ENCODE data around the gene PXYLP1. TPM values are rescaled to one million over a fixed set of nuclear protein-coding genes. Genes with fewer than 3 reads are reported as not detected.

PXYLP1 gene
- total and polyA plus RNA-seq, 9 of the 15 experiments (the other 6 are each of a cell fraction or from before 2014, with no cell fraction given): 0.80 to 2.9 (median 1.3) TPM

GRCh38 chr3:141268306-141268705 lies 36.7 kb downstream of the PXYLP1 start:
- ChIA-PET POLR2A (no interaction called here), CTCF (ENCODE audit: low intra/inter-chr PET ratio) (interaction anchor here (0.5 kb wide), 1 partner anchor 36 kb away, joined by 3 read pairs; no protein-coding TSS in a partner anchor)
- WGBS (ENCODE audit: insufficient coverage, low coverage, missing lambda C conversion rate): 3% methylated on average over 7 of the region's 7 CpGs
- no peak overlapping the region for H3K4me2 ChIP-seq (ENCODE audit: insufficient read depth, low read length)
- no peak for FAIRE-seq
- in situ Hi-C loops (cut with MboI) (no loop called here), intact Hi-C loops (cut with micrococcal nuclease) (no loop called here)
- no peak for DNase-seq (ENCODE audit: extremely low read depth in 1 of 4, low spot score in 3 of 4)
- H3K79me2 ChIP-seq (ENCODE audit: control insufficient read depth, insufficient read depth, low read length): no peaks in the 10 kb centered on the region
- H2AFZ ChIP-seq (ENCODE audit: low read depth, low read length): no peak overlapping the region
- H3K9me3 ChIP-seq (replicated peaks; ENCODE audit: control insufficient read depth, insufficient read depth, low read depth, low read length): no peaks in the 10 kb centered on the region
- no TSS peak for BruUV-seq (replicated peaks)
- TF ChIP-seq RFX1 (IDR thresholded peaks at IDR 0.05) (peak; percentile 37; the same call in 1 of the 2 replicates), RBM15 (IDR thresholded peaks at IDR 0.05; ENCODE audit: insufficient read depth, low read length) (no peak)
- peaks cover 0 to 3% of the 10 kb centered on the region in 2 experiments; a peak in 1 of 5 replicates for H3K4me1 ChIP-seq (replicated peaks in 1 of 2; ENCODE audit: control insufficient read depth in 2 of 2, insufficient read depth in 2 of 2, low read length in 2 of 2)
- H3K9me1 ChIP-seq (ENCODE audit: control insufficient read depth, insufficient read depth, low read length): no peaks in the 10 kb centered on the region
- H4K20me1 ChIP-seq (replicated peaks; ENCODE audit: control insufficient read depth, insufficient read depth, low read length): no peaks in the 10 kb centered on the region; the same call in 1 of the 2 replicates
- peaks cover 35 to 65% of the 10 kb centered on the region in 2 experiments for H3K27me3 ChIP-seq (ENCODE audit: control insufficient read depth in 2 of 2, insufficient read depth in 2 of 2, low read length in 2 of 2)
- H3K9ac ChIP-seq (ENCODE audit: insufficient read depth in 1 of 2, low read depth in 2 of 2, low read length in 2 of 2): no peak overlapping the region
- ATAC-seq: no peak
- no peak overlapping the region for H3K27ac ChIP-seq (ENCODE audit: extremely low read depth, low read depth, low read length)
- no peaks in the 10 kb centered on the region for H3K36me3 ChIP-seq (ENCODE audit: control insufficient read depth, insufficient read depth, low read length)
- H3K4me3 ChIP-seq: no peak overlapping the region

- DNase-seq (ENCODE audit: extremely low read depth in 1 of 4, low spot score in 3 of 4) (no peak), ATAC-seq (no peak), FAIRE-seq (no peak)
- no peaks in the 10 kb centered on the region for H3K79me2 ChIP-seq (ENCODE audit: control insufficient read depth, insufficient read depth, low read length)
- H3K27ac ChIP-seq (ENCODE audit: extremely low read depth, low read depth, low read length): no peak overlapping the region
- H3K9me3 ChIP-seq (replicated peaks; ENCODE audit: control insufficient read depth, insufficient read depth, low read depth, low read length): no peaks in the 10 kb centered on the region
- BruUV-seq (replicated peaks): no TSS peak
- H3K4me3 ChIP-seq: no peak overlapping the region
- H3K36me3 ChIP-seq (ENCODE audit: control insufficient read depth, insufficient read depth, low read length): no peaks in the 10 kb centered on the region
- peaks cover 33 to 67% of the 10 kb centered on the region in 2 experiments for H3K27me3 ChIP-seq (ENCODE audit: control insufficient read depth in 2 of 2, insufficient read depth in 2 of 2, low read length in 2 of 2)
- no peaks in the 10 kb centered on the region; the same call in 1 of the 2 replicates for H4K20me1 ChIP-seq (replicated peaks; ENCODE audit: control insufficient read depth, insufficient read depth, low read length)
- H3K9ac ChIP-seq (ENCODE audit: insufficient read depth in 1 of 2, low read depth in 2 of 2, low read length in 2 of 2): no peak overlapping the region
- peaks cover 0 to 3% of the 10 kb centered on the region in 2 experiments; a peak in 1 of 5 replicates for H3K4me1 ChIP-seq (replicated peaks in 1 of 2; ENCODE audit: control insufficient read depth in 2 of 2, insufficient read depth in 2 of 2, low read length in 2 of 2)
- no peak for TF ChIP-seq ZNF398 (CRISPR knock-in tag; IDR thresholded peaks at IDR 0.05)
- TF ChIP-seq SMARCE1 (IDR thresholded peaks at IDR 0.05): no peak
- TF ChIP-seq, protein P1, sequence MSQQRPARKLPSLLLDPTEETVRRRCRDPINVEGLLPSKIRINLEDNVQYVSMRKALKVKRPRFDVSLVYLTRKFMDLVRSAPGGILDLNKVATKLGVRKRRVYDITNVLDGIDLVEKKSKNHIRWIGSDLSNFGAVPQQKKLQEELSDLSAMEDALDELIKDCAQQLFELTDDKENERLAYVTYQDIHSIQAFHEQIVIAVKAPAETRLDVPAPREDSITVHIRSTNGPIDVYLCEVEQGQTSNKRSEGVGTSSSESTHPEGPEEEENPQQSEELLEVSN (IDR thresholded peaks at IDR 0.05; ENCODE audit: borderline replicate concordance in 1 of 2, extremely low read depth in 1 of 2, insufficient read depth in 1 of 2, insufficient read length in 1 of 2, low read depth in 1 of 2, low read length in 1 of 2, poor library complexity in 1 of 2, severe bottlenecking in 1 of 2): no peak
- no peak for TF ChIP-seq ZNF695 (CRISPR knock-in tag; IDR thresholded peaks at IDR 0.05)
- TF ChIP-seq ZBTB33 (CRISPR knock-in tag; IDR thresholded peaks at IDR 0.05): no peak
- TF ChIP-seq PPARD (CRISPR knock-in tag; IDR thresholded peaks at IDR 0.05): no peak
- no peak for TF ChIP-seq ZNF23 (CRISPR knock-in tag; IDR thresholded peaks at IDR 0.05)
- no peak for TF ChIP-seq ETV5 (CRISPR knock-in tag; IDR thresholded peaks at IDR 0.05; ENCODE audit: low read depth)
- ChIA-PET CTCF (ENCODE audit: low intra/inter-chr PET ratio) (interaction anchor here (0.5 kb wide), 1 partner anchor 36 kb away, joined by 3 read pairs; no protein-coding TSS in a partner anchor), POLR2A (no interaction called here)
- H3K4me2 ChIP-seq (ENCODE audit: insufficient read depth, low read length): no peak overlapping the region
- no peak overlapping the region for H2AFZ ChIP-seq (ENCODE audit: low read depth, low read length)
- intact Hi-C loops (cut with micrococcal nuclease): no loop called here
- H3K9me1 ChIP-seq (ENCODE audit: control insufficient read depth, insufficient read depth, low read length): no peaks in the 10 kb centered on the region
- WGBS (ENCODE audit: insufficient coverage, low coverage, missing lambda C conversion rate): 2% methylated on average over 4 of the region's 4 CpGs
- in situ Hi-C loops (cut with MboI): no loop called here
Measured at GRCh38 chr3:141268791-141269190, 37.2 kb downstream of the PXYLP1 start.

All from K562 (cell line).